ENCODE measurements around the gene RHOF. TPM values are rescaled to one million over a fixed set of nuclear protein-coding genes. Genes with fewer than 3 reads are reported as not detected.

The RHOF gene
- total RNA-seq, 1 donor from 2014 or later, result 20.9 TPM

DNA sequence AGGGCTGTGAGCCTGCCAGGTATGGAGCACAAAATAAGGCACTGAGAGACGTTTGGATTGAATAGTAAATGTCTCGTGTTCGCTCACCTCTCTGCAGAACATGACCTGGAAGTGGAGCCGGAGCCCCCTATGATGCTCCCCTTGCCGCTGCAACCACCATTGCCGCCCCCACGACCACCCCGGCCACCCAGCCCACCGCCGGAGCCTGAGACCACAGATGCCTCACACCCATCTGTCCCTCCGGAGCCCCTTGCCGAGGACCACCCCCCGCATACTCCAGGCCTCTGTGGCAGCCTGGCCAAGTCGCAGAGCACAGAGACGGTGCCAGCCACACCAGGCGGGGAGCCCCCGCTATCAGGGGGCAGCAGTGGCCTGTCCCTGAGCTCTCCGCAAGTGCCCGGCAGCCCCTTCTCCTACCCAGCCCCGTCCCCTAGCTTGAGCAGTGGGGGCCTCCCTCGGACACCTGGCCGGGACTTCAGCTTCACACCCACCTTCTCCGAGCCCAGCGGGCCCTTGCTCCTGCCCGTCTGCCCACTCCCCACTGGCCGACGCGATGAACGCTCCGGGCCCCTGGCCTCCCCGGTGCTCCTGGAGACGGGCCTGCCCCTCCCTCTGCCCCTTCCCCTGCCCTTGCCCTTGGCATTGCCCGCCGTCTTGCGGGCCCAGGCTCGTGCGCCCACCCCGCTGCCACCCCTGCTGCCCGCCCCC, 29.1 kb upstream of the RHOF start:
- intact Hi-C loops (cut with DNase I), result no loop called here
- DNase-seq (ENCODE audit: low spot score), result no peak

DNA sequence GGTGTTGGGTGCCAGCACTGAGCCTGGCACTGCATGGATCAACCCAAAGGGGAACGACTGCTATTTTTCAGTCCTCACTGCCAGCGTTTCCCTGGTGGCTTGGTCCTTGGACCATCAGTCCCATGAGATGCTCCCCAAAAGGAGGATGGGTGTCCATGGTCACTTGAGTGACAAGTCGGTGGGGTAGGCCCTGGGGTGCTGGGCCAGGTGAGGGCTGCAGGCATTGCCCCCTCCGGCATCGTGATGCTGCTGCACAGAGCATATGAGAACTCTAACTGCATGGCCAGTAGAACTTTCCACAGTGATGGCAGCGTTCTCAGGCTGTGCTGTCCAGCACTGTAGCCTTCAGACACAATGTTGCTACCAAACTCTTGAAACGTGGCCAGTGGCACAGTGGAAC, 26.6 kb upstream of the RHOF start:
- no peak for DNase-seq (ENCODE audit: low spot score)
- intact Hi-C loops (cut with DNase I), result no loop called here

DNA sequence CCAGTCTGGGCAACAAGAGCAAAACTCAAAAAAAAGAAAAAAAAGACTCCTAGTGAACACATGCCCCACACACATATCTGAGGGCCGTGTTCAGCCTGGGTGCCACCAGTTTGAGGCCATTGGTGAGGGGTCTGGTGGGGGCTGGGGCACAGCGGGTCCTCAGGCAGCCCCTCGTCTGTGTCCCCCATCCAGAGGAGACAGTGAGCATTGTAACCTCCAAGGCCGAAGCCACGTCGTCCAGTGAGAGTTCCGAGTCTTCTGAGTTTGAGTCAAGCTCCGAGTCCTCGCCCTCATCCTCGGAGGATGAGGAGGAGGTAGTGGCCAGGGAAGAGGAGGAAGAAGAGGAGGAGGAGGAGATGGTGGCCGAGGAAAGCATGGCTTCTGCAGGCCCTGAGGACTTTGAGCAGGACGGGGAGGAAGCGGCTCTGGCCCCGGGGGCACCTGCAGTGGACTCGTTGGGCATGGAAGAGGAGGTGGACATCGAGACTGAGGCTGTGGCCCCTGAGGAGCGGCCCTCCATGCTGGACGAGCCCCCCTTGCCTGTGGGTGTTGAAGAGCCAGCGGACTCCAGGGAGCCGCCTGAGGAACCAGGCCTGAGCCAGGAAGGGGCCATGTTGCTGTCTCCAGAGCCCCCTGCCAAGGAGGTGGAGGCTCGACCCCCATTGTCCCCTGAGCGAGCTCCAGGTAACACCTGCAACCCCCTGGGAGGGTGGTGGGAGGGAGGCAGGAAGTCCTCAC, 25.9 kb upstream of the RHOF start:
- no peak for DNase-seq (ENCODE audit: low spot score)
- intact Hi-C loops (cut with DNase I), result no loop called here

DNA sequence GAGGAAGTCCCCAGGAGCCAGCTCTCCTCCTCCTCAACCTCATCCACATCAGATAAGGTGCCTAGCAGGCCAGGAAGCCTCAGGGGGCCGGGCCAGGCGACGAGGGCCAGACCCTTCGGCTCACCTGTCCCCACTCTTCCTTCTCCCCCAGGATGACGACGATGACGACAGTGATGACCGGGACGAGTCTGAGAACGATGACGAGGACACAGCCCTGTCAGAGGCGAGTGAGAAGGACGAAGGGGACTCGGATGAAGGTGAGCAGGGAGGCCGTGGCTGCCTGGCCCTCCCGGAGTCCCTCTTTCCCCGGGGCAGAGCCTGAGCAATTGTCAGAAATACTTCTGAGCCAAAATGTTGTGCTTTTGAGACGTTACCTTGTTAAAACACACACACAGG, 24.2 kb upstream of the RHOF start:
- intact Hi-C loops (cut with DNase I), result no loop called here
- DNase-seq (ENCODE audit: low spot score), result no peak

DNA sequence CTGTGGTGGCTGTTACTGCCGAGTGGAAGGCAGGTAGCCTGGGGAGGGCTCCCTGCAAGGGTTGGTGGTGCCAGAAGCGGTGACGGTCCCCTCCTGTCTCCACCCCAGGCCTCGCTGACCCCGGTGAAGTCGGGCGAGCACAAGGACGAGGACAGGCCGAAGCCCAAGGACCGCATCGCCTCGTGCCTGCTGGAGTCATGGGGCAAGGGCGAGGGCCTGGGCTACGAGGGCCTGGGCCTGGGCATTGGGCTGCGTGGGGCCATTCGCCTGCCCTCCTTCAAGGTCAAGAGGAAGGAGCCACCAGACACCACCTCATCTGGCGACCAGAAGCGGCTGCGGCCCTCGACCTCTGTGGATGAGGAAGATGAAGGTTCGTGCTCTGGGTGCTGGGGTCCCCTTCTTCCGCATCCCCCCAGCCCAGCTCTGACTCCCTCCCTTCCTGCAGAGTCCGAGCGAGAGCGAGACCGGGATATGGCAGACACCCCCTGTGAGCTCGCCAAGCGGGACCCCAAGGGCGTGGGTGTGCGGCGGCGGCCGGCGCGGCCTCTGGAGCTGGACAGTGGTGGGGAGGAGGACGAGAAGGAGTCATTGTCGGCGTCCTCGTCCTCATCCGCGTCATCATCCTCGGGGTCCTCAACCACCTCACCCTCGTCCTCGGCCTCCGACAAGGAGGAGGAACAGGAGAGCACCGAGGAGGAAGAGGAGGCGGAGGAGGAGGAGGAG, 23.6 kb upstream of the RHOF start:
- intact Hi-C loops (cut with DNase I), result no loop called here
- DNase-seq (ENCODE audit: low spot score), result no peak

DNA sequence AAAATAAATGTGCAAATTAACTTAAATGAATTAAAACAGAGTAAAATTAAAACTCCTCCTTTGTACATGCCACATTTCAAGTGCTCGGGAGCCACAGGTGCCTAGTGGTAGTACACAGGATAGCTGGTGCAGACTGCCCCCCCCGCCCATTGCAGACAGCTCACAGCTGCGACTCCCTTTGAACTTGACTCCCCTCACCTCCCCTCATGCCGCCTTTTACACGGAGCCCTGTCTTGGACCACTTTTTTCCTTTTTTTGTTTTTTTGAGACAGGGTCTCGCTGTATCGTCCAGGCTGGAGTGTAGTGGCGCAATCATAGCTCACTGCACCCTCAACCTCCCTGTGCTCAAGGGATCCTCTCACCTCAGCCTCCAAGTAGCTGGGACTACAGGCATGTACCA, 21.8 kb upstream of the RHOF start:
- no peak for DNase-seq (ENCODE audit: low spot score)
- intact Hi-C loops (cut with DNase I), result no loop called here

DNA sequence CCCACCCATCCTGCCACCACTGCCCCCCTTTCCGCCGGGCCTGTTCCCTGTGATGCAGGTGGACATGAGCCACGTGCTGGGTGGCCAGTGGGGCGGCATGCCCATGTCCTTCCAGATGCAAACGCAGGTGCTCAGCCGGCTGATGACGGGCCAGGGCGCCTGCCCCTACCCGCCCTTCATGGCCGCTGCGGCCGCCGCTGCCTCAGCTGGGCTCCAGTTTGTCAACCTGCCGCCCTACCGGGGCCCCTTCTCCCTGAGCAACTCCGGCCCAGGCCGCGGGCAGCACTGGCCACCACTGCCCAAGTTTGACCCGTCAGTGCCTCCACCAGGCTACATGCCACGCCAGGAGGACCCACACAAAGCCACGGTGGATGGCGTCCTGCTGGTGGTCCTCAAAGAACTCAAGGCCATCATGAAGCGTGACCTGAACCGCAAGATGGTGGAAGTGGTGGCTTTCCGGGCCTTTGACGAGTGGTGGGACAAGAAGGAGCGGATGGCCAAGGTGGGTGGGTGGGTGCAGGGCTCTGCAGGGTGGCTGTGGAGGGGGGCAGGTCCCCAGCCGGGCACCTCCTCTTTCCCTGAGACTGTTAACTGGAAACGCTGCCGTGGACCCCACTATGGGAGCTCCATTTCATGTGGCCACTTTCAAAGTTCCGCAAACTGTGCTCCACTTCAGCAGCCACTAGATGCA, 21.1 kb upstream of the RHOF start:
- no peak for DNase-seq (ENCODE audit: low spot score)
- intact Hi-C loops (cut with DNase I), result loop anchor here (5.0 kb wide), 1 partner anchor 37 kb away; no protein-coding TSS in a partner anchor

DNA sequence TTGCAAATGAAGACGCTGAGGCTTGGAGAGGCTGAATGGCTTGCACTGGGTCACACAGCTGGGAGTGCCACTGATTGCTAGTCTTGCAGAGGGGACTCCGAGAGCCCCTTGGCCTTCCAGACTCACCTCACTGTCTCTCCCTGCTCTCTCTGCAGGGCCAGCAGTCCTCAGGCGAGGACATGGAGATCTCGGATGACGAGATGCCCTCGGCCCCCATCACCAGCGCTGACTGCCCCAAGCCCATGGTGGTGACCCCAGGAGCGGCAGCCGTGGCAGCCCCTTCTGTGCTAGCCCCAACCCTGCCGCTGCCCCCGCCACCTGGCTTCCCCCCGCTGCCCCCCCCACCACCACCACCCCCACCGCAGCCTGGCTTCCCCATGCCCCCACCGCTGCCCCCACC, 20.5 kb upstream of the RHOF start:
- DNase-seq (ENCODE audit: low spot score), result no peak
- intact Hi-C loops (cut with DNase I), result loop anchor here (5.0 kb wide), 1 partner anchor 37 kb away; no protein-coding TSS in a partner anchor

DNA sequence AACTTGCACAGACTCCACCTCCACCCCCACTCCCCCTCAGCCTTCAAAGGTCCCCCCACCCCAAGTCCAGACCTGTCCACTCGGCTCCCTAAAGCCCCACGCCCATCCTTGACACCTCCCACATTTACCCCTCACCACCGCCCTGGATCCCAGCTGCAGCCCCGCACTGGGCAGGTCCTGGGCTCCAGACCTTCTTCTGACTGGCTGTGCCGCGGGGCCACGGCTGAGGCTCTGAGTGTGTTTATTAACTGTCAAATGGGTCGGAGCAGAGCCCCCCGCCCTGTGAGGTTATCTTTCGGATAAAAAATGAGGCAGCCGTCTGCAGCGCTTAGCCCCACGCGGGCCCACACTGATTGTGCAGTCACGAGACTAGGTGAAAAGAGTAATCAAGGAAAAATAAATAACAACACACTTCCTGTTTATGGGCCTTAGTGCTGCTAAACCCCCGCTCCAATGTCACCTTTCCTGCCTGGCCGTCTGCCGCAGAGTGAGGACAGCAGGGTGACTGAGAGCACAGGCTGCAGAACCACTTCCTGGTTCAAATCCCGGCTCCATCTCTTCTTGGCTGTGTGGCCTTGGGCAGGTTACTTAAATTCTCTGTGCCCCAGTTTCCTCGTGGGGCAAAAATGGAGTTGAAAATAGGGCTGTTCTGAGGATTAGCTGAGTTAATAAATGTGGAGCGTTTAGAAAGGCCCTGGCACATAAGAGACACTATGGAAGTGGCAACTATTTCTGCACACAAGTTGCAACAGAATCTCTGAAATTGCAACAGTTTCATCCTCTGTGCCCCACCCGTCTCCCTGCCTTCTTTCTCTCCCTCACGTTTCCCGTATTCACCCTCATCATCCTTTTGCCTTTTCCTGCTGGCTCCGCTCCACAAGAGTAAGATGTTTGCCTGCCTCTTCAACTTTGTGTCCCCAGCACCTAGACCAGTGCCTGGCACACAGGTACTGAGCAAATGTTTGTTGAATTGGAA, 19.7 kb upstream of the RHOF start:
- DNase-seq (ENCODE audit: low spot score), result no peak
- intact Hi-C loops (cut with DNase I), result loop anchor here (1.0 to 5.0 kb wide), 3 partner anchors 18 to 75 kb away; partner anchors contain the start of gene PSMD9

DNA sequence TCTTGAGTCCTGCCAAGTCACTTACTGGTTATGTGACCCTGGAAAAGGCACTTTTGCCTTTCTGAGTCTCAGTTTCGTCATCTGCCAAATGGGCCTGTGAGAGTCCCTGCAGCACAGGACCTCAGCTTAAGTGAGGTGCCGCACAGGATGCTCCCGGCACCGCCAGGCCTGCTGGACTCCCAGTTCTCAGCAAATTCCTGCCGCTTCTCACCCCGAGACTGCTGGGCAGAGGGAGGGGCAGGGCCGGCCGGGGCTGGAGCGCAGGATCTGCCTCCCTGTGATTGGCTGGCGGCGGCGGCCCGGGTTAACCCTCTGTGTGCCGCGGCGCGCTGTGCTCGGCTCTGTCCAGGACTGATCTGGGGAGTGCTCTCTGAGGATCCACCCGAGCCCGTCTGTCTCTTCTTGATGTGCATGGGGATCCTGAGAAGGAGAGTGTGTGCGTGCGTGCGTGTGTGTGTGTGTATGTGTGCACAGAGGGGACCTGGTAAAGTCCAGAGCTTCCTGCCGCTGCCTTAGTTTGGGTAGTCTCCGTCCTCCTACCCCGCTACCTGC, 18.9 kb upstream of the RHOF start:
- DNase-seq (ENCODE audit: low spot score), result peak; percentile 90
- intact Hi-C loops (cut with DNase I), result loop anchor here (1.0 to 5.0 kb wide), 3 partner anchors 17 to 76 kb away; partner anchors contain the start of gene PSMD9

DNA sequence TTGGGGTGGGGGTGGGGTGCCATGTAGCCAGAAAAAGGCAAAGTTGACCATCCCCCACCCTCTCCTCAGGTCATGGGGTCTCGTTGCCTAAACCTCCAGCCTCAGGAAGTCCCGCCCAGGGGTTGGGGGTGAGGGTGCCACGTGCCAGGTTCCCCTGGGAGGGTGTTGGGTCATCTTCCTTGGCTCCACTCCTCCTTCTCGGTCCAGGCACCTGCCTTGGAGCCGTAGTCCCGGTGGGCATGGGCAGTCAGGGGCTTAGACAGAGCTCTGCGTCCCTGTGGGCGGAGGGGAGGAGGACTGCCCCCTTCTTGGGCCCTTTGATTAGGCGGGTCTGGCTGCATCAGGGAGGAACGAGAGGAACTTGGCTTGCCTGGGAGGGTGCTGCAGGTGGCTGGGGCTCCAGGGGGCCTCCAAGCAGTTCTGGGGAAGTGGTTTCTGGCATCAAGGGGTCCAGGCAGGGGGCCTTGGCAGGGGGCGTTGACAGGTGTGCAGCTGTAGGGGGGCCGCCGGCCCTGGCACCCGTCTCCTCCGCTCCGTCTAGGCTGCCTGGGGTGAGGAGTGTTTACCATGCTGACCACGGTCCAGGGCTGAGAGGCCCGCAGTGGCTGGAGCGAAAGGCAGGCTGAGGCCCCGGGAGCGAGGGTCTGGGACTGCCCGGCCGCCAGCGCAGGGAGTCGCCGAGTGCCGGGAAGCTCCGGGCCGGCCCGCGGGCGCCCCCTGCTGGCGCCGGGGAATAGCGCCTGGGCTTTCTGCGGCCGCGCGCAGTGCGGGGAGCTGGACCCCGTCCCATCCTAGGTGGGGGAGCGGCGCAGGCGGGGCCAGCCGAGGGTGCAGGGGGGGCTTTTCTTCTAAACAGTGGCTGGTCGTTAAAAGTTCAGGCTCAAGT, 18.2 kb upstream of the RHOF start:
- DNase-seq (ENCODE audit: low spot score), result peak; percentile 89
- intact Hi-C loops (cut with DNase I), result loop anchor here (1.0 to 5.0 kb wide), 3 partner anchors 16 to 77 kb away; partner anchors contain the start of gene PSMD9

DNA sequence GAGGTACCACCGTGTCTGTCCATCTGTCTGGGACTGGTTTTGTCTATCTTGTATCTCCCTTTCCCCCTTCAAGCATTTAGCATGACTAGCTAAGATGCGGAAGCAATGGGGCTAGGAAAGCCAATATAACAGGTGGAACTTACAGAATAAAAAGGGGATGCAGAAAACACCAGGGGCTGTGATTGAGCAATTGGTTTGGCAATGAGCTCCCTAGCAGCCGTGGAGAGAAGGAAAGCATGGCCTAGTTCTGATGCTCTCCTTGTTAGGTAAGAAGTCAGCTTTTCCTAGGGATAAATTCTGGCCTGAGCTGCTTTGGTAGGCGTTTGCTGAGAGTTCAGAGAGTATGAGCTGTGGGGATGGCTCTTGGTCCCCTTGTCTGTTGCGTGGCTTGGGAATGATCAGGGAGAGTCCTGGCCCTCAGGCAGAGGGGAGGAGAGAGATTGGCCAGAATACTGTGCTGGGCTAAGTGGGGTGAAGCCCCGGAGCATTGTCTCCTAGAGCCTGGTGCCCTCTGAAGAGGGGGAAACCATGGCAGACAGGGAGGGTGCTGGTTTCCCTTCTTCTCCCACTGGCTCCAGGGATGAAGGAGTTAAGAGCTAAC, 17.4 kb upstream of the RHOF start:
- intact Hi-C loops (cut with DNase I), result loop anchor here (5.0 kb wide), 1 partner anchor 34 kb away; no protein-coding TSS in a partner anchor
- no peak for DNase-seq (ENCODE audit: low spot score)

DNA sequence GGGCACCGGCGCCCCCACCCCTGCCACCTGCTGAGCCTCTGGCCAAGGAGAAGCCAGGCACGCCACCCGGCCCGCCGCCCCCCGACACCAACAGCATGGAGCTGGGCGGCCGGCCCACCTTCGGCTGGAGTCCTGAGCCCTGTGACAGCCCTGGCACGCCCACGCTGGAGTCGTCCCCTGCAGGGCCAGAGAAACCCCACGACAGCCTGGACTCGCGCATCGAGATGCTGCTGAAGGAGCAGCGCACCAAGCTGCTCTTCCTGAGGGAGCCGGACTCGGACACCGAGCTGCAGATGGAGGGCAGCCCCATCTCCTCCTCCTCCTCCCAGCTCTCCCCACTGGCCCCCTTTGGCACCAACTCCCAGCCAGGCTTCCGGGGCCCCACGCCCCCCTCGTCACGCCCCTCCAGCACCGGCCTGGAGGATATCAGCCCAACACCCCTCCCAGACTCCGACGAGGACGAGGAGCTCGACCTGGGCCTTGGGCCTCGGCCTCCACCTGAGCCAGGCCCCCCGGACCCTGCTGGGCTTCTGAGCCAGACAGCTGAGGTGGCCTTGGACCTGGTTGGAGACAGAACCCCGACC, 16.8 kb upstream of the RHOF start:
- intact Hi-C loops (cut with DNase I), result loop anchor here (5.0 kb wide), 1 partner anchor 33 kb away; no protein-coding TSS in a partner anchor
- DNase-seq (ENCODE audit: low spot score), result no peak

DNA sequence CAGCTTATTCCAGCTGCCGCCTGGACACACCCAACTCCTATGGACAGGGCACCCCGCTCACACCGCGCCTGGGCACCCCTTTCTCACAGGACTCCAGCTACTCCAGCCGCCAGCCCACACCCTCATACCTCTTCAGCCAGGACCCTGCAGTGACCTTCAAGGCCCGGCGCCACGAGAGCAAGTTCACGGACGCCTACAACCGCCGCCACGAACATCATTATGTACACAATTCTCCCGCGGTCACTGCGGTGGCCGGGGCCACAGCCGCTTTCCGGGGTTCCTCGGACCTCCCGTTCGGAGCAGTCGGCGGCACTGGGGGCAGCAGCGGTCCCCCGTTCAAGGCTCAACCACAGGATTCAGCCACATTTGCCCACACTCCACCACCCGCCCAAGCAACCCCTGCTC, 16.2 kb upstream of the RHOF start:
- intact Hi-C loops (cut with DNase I), result loop anchor here (5.0 kb wide), 1 partner anchor 32 kb away; no protein-coding TSS in a partner anchor

DNA sequence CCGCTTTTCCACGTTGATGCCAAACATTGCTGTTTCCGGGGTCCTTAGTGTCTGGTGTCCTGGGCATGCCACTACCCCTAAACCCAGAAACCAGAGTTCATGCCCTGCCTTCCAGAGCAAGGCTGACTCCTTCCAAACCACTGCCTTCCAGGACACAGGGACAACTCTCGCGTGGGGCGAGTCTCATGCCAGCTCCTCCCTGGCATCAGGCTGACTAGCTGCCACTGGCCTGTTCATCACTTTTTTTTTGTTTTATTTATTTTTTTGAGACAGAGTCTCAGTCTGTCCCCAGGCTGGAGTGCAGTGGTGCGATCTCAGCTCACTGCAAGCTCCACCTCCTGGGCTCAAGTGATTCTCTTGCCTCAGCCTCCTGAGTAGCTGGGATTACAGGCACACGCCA, 15.1 kb upstream of the RHOF start:
- DNase-seq (ENCODE audit: low spot score), result no peak

More for the DNA sequence above, 16.2 kb upstream of the RHOF start:
- DNase-seq (ENCODE audit: low spot score), result no peak

DNA sequence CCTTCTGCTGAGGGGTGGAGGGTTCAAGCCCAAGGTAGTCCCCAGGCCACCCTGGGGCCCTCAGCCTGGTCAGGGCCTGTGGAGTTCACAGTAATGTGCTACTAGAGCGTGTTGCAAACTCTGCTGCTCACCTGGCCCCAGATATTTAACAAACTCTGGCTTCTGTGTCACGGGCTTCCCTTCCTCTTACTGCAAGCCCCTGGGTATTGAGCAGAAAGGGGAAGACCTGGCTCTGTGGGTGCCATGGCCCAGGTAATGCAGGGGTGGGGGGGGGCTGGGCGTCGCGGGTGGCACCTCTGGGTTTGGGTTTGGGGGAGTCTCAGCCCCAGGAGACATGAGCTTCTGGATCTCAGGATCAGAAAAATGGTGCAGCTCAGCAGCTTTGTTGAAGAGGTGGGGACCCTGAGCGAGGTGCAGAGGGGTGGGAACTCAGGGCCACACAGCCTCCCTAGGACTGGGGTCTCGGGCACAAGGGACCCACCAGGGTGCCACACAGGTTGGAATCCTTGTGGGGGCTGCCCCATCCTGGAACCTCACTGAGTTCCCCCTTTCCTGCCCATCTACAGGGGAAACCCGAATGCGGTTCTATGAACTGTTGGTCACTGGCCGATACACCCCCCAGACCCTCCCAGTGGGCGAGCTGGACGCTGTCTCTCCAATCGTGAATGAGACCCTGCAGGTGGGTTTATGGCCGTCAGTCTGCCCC, 14.3 kb upstream of the RHOF start:
- no peak for DNase-seq (ENCODE audit: low spot score)
- intact Hi-C loops (cut with DNase I), result no loop called here

More for the DNA sequence above, 15.1 kb upstream of the RHOF start:
- intact Hi-C loops (cut with DNase I), result no loop called here
